HG03439 (cell line): ENCODE results near the gene CXorf49B.
"Not testable (repeated sequence)": the region's sequence is repeated elsewhere in the genome, so short reads cannot be mapped to it uniquely, and the experiment has no call there.

Experiments
- ATAC-seq: cut with Tn5 transposase; IDR thresholded peaks from one replicate; pipeline ENCODE4 v1.9.1; 2021; ENCODE audit warnings: mild to moderate bottlenecking, moderate library complexity; ENCODE audit not compliant: unreplicated experiment

CXorf49B gene

DNA sequence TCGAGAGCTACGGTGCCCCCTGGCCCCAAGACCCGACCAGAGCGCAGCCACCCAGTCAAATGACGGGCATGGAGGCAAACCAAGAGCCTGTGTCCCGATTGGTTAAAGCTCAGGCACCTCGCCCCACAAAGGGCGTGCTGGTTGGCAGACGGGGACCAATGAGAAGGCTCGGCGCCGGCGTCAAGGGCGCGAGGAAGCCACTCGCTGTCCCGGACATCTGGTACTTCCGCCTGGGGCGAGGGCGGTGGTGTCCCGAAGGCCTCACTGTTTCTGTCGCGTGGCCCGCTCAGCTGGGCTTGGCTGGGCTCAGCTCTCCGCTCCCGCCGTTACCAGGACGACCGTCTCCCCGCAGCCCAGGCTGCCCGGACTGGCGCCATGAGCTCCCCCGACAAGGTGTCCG is at the start of gene CXorf49B:
CXorf49B (plus strand) TSS at position 301 of the 400 bp plus-strand sequence; CDS start at position 376, 75 bp downstream.
- ATAC-seq: not testable (repeated sequence)

DNA sequence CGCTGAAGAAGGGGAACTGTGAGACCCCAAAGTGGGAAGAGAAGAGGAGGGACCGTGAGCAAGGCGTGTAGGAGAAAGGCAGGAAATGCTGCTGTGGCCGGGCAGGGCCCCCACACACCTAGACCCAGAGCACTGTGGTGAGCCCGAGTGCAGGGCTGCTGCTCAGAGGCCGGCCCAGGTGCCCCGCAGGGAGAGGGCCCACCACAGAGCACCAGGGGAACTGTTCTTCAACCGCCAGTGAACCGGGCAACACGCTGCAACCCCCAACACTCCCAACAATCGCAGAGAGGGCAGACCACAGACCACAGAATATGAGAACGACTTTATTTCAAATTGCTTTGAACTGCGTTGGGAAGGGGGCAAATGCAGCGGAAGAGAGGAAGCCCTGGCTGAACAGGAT is 49.1 kb upstream of the CXorf49B start:
- ATAC-seq: not testable (repeated sequence)

DNA sequence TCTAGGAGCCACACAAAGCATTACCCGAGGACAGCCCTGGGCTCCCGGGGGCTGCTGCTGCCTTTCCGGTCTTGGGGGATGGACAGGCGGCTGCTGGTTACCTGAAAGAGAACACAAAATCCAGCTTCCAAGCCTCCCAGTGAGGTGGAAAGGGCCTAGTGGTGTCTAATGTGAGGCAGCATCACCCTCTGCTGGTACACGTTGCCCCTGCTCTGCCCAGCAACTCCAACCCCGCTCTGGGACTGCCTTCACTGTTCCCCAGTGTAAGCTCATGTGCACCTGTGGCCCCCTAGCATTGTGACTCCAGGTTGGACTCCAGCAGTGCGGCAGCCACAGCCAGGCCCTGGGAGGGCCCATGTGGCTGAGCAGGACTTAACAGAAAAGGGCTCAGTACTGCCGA is 47.6 kb upstream of the CXorf49B start:
- ATAC-seq: not testable (repeated sequence)

DNA sequence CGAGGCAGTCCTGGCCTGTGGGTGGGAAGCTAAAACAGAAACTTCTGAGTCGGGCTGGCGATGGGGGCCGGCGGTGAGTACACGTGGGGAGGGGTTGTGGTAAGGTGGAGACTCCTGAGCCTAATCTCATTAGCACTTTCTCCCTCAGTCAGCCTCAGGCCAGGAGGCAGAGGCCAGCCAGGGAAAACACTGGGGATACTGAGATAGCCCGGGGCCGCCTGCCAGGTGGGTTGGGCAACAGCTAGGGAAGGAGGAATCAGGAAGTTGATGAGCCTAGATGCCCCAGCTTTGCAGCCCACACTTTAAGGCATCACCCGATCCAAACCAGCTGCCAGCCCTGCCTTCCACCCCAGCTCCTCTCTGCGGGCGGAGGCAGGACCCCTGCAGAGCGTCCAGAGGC is 46.8 kb upstream of the CXorf49B start:
- not testable (repeated sequence) for ATAC-seq

DNA sequence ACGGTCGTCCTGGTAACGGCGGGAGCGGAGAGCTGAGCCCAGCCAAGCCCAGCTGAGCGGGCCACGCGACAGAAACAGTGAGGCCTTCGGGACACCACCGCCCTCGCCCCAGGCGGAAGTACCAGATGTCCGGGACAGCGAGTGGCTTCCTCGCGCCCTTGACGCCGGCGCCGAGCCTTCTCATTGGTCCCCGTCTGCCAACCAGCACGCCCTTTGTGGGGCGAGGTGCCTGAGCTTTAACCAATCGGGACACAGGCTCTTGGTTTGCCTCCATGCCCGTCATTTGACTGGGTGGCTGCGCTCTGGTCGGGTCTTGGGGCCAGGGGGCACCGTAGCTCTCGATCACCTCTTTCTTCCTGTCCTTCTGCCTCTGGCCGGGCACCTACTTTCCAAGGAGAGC is 45.0 kb upstream of the CXorf49B start, which contains the start of gene CXorf49:
CXorf49 (minus strand) TSS at position 101 of the 400 bp plus-strand sequence. CDS start 134 bp downstream, outside the sequence.
- ATAC-seq: not testable (repeated sequence)

DNA sequence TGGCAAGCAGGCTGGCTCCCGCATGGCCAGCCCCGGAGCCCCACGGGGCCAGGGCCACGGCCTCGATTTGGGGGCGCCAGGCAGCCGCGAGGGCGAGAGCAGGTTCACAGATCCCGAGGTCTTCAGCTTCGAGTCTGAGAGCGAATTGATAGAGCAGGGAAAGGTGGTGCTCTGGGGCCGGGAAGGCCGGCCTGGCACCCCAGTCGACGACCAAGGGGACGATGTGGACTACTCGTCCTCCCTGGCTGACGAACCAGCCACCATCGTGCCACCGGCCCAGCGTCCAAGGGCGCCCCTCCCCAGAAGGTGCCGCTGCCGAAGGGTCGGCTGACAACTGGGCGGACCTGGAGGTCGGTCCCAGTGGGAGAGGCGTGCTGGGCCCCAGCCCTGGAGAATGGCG is 44.0 kb upstream of the CXorf49B start:
- ATAC-seq: not testable (repeated sequence)

DNA sequence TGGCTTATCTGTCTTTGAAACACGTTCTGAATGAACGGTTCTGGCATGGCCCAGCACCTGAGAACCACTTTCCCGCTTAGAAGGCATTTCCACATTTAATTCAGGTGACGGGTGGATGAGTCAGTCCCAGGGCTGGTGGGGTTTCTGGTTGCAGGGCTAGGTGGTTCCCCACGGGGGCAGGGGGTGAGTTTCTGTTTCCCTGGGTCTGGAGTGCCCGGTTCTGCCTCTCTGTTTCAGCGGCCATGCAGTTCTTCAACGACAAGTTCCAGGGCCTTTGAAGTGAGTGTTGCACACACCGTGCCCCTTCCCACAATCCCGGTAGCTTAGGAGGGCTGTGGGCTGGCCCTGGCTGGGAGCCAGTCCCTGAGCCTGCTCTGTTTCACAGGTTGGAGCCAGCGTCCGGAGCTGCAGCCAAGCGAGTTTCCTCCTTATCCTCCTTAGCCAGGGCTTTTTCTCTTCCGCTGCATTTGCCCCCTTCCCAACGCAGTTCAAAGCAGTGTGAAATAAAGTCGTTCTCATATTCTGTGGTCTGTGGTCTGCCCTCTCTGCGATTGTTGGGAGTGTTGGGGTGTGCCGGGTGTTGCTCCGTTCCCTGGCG is 42.8 kb upstream of the CXorf49B start:
- not testable (repeated sequence) for ATAC-seq

DNA sequence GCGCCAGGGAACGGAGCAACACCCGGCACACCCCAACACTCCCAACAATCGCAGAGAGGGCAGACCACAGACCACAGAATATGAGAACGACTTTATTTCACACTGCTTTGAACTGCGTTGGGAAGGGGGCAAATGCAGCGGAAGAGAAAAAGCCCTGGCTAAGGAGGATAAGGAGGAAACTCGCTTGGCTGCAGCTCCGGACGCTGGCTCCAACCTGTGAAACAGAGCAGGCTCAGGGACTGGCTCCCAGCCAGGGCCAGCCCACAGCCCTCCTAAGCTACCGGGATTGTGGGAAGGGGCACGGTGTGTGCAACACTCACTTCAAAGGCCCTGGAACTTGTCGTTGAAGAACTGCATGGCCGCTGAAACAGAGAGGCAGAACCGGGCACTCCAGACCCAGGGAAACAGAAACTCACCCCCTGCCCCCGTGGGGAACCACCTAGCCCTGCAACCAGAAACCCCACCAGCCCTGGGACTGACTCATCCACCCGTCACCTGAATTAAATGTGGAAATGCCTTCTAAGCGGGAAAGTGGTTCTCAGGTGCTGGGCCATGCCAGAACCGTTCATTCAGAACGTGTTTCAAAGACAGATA is 2.4 kb upstream of the CXorf49B start:
- ATAC-seq: not testable (repeated sequence)

DNA sequence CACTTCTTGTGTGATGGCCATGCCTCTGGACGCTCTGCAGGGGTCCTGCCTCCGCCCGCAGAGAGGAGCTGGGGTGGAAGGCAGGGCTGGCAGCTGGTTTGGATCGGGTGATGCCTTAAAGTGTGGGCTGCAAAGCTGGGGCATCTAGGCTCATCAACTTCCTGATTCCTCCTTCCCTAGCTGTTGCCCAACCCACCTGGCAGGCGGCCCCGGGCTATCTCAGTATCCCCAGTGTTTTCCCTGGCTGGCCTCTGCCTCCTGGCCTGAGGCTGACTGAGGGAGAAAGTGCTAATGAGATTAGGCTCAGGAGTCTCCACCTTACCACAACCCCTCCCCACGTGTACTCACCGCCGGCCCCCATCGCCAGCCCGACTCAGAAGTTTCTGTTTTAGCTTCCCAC is 1.7 kb downstream of the CXorf49B start:
- not testable (repeated sequence) for ATAC-seq

DNA sequence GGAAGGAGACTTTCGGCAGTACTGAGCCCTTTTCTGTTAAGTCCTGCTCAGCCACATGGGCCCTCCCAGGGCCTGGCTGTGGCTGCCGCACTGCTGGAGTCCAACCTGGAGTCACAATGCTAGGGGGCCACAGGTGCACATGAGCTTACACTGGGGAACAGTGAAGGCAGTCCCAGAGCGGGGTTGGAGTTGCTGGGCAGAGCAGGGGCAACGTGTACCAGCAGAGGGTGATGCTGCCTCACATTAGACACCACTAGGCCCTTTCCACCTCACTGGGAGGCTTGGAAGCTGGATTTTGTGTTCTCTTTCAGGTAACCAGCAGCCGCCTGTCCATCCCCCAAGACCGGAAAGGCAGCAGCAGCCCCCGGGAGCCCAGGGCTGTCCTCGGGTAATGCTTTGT is 2.5 kb downstream of the CXorf49B start:
- ATAC-seq: not testable (repeated sequence)

DNA sequence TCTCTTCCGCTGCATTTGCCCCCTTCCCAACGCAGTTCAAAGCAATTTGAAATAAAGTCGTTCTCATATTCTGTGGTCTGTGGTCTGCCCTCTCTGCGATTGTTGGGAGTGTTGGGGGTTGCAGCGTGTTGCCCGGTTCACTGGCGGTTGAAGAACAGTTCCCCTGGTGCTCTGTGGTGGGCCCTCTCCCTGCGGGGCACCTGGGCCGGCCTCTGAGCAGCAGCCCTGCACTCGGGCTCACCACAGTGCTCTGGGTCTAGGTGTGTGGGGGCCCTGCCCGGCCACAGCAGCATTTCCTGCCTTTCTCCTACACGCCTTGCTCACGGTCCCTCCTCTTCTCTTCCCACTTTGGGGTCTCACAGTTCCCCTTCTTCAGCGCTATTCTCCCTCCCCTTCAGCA is 4.0 kb downstream of the CXorf49B start:
- not testable (repeated sequence) for ATAC-seq

DNA sequence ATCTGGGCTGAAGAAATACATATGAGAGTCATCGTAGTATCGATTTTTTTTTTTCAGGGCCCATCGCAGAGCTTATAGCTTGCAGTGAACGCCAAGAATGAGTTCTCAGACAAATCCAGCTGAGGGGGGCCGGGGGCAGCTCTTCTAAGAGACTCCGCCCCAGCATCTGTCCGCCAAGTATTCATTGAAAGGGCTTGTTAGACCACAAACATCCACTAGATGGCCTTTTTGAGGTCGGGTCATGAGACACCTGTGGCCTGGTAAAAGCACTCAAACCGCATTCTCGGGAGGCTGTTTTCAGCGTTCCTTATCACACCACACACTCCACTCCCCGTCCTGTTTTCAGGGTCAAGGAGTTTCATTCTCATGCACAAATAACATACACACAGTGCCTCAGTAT is 15.2 kb downstream of the CXorf49B start:
- not testable (repeated sequence) for ATAC-seq

DNA sequence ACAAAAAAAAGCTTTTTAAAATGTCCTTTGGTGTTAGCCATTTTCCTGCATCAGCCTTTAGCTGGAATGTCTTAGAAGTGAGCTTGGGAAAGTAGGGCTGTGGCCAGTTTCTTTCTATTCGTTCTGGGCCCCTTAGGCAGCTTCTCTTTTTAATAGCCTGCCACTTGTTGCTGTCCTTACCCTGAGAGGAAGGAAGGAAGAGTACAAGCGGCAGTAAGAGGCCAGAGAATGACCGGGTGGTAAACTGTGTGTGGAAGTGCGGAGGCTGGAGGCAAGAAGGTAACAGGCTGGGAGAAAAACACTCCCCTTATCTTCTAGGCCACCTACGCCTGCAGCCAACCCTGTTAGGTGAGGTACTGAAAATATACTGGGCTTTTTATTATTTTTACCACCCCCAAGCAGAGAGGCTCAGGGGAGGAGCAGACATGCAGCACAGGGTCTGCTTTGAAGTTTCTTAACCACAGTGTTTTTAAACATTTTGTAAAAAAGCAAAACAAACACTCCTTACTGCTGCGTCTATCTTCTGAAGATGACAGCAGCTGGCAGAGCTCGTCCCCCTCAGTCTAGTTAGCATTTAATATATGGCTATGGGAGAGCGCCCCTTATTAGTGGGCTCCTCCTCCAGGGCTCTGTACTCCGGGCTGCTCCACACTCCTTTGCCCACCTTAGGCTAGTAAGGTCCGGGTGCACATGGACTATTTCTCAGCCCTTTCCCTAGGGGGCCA is 19.2 kb downstream of the CXorf49B start:
- ATAC-seq: not testable (repeated sequence)

DNA sequence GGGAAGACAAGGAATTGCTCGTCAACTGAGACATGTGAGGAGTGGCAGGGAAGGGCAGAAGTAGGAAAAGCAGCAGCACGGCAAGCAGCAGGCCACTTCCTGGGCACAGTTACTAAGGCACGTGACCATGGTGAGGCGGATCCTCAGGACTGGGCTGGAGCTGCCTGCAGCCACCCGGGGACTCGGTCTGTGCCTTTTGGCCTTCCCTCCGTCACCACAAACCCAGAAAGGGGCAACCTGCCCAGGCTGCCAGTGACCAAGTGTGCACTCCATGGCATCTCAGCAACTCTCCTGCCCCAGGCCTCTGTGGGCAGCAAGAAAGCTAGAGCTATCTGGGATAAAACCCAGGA is 19.8 kb downstream of the CXorf49B start:
- not testable (repeated sequence) for ATAC-seq

DNA sequence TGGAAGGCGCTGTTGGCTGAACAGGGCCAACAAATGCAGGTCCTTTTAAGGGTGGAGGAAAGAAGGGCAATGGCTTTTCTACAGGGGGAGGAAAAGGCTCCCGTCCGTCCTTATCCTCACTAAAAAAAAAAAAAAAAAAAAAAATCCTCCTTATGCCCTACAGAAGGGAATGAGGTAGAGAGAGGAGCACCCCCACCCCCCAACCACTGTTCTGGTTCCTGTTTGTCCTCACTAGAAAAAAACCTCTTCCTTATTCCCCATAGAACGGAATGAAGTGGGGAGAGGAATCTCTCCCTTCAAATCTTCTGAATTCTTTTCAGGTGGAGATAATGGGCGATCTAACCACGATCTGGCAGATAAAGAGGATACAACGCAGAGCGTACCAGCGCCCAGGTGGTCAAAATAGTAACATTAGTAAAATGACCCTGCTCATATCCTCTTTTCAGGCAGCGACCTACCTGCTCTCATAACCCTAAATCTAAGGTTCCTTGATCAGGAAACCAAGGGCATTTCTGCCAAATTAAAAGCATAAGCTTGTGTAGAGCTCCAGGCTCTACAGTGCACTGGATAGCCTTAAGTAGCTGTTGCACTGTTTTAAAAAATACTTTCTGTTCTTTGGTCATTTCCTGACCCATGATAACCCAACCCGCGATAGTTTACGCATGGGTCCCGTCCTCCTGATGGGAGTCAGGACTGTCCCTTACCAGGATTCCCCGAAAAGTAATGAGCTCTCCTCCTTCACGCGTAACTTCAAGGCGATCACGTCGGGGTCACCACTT is 20.6 kb downstream of the CXorf49B start:
- peak; percentile 32 for ATAC-seq

DNA sequence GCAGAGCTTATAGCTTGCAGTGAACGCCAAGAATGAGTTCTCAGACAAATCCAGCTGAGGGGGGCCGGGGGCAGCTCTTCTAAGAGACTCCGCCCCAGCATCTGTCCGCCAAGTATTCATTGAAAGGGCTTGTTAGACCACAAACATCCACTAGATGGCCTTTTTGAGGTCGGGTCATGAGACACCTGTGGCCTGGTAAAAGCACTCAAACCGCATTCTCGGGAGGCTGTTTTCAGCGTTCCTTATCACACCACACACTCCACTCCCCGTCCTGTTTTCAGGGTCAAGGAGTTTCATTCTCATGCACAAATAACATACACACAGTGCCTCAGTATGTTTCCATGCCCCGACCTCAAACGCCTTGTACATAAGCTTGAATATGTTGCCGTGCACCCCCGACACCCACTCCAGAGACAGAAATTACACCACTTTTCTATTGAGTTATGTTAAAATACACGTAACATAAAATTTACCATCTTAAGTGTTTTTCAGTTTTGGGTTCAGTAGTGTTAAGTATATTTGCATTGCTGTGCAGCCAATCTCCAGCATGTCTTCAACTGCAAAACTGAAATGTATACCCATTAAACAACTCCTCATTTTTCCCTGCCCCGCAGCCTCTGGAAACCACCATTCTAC is 21.3 kb downstream of the CXorf49B start:
- peak; percentile 59 for ATAC-seq

DNA sequence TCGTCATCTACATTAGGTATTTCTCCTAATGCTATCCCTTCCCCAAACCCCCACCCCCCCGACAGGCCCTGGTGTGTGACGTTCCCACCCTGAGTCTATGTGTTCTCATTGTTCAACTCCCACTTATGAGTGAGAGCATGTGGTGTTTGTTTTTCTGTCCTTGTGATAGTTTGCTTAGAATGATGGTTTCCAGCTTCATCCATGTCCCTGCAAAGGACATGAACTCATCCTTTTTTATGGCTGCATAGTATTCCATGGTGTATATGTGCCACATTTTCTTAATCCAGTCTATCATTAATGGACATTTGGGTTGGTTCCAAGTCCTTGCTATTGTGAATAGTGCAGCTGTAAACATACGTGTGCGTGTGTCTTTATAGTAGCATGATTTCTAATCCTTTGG is 43.3 kb downstream of the CXorf49B start:
- not testable (repeated sequence) for ATAC-seq

DNA sequence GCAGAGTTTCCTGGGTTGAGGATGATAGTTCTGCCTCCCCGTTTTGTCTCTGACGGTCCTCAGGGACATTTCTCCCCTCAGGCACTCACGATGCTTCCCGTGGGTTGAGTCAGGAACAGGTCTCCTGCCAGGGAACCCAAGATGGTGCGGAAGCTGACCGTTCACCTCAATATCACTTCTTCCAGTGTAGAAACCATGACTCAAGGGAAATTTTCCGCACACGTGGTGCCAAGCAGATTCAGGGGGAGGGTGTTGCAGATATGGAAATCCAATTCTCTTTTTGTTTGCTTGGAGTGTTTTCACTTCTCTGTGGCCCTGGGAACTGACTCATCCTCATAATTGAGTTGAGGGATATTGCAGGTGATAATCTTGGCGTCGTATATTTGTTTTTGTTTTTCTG is 46.7 kb downstream of the CXorf49B start:
- ATAC-seq: no peak

DNA sequence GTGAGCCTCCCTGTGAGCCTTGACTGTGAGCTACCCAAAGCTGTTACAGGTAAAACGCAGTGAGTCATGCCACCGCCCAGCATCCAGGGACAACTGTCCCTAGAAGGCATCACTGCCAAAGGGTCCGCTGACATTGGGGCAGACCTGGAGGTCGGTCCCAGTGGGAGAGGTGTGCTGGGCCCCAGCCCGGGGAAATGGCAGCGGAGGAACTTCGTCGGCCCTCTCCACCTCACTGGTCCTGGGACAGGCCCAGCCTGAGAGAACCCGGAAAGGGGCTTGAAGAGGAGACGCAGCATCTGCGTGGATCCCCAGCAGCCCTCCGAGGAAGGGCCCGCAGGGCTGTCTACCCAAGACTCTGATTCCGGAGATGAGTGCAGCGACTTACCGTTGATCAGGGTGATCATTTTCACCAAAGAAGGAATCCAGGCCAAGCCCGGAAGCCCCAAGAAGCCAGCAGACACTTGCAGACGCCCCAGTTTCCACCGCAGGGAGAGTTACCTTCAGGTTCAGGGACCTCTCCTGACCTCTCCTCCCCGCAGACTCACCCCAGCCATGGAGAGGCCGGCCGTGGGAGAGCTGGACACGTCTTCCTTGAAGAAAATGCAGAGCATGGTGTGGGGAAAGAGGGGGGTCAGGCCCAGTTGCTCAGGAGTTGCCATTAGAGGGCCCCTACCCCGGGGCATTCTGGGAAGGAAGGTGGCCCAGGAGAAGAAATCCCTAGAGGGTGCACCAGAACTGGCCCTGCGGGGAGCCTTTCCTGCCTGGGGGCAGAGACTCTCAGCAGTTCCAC is 51.2 kb downstream of the CXorf49B start:
- ATAC-seq: no peak
